Subcutaneous abdominal adipose tissue (tissue), 5 donors: Measurements from ENCODE around the gene GRSF1.

Experiments used
- H3K27ac ChIP-seq: one replicate; pipeline ENCODE4 v1.7.0; 2013; ENCODE audit warnings: low read depth, mild to moderate bottlenecking, inconsistent platforms, low read length, moderate library complexity
- H3K27me3 ChIP-seq, 5 donors: one replicate each; pipeline ENCODE4 v1.7.0; 2013; ENCODE audit warnings: low read length in 5 of 5, inconsistent platforms in 1 of 5; ENCODE audit not compliant: control insufficient read depth in 5 of 5, insufficient read depth in 4 of 5
- H3K36me3 ChIP-seq, 5 donors: one replicate each; pipeline ENCODE4 v1.7.0; 2013; ENCODE audit warnings: low read length in 5 of 5; ENCODE audit not compliant: control insufficient read depth in 5 of 5, insufficient read depth in 5 of 5
- H3K4me1 ChIP-seq, 5 donors: one replicate each; pipeline ENCODE4 v1.7.0; 2013; ENCODE audit warnings: low read length in 5 of 5, mild to moderate bottlenecking in 3 of 5, moderate library complexity in 1 of 5; ENCODE audit not compliant: control insufficient read depth in 5 of 5, insufficient read depth in 5 of 5
- H3K4me3 ChIP-seq, 5 donors: one replicate each; pipeline ENCODE4 v1.7.0; 2013; ENCODE audit warnings: low read length in 5 of 5, low read depth in 1 of 5
- H3K9ac ChIP-seq, 5 donors: one replicate each; pipeline ENCODE4 v1.7.0; 2013; ENCODE audit warnings: low read length in 5 of 5, mild to moderate bottlenecking in 4 of 5, moderate library complexity in 3 of 5
- H3K9me3 ChIP-seq, 5 donors: one replicate each; pipeline ENCODE4 v1.7.0; 2013; ENCODE audit warnings: low read length in 5 of 5; ENCODE audit not compliant: control insufficient read depth in 5 of 5
- donor health status: healthy.
- donor health status: healthy.
- donor health status: healthy.
- donor health status: healthy.
- donor health status: healthy.

Gene GRSF1

GRCh38 chr4:70815370-70815769, 24.3 kb downstream of the GRSF1 start:
- Histone ChIP-seq H3K27me3 (no peaks in the 10 kb centered on the region), H3K4me3 (no peak overlapping the region), H3K9ac (no peak overlapping the region), H3K36me3 (peaks cover 19 to 23% (median 22%) of the 10 kb centered on the region in 5 donors), H3K9me3 (no peaks in the 10 kb centered on the region), H3K4me1 (no peaks in the 10 kb centered on the region), H3K27ac (no peak overlapping the region)

- peaks cover 15 to 25% (median 20%) of the 10 kb centered on the region in 5 donors for H3K36me3 ChIP-seq
- H3K9me3 ChIP-seq, result no peaks in the 10 kb centered on the region
- no peak overlapping the region for H3K9ac ChIP-seq
- no peaks in the 10 kb centered on the region for H3K4me1 ChIP-seq
- H3K27ac ChIP-seq, result no peak overlapping the region
- H3K27me3 ChIP-seq, result no peaks in the 10 kb centered on the region
- no peak overlapping the region for H3K4me3 ChIP-seq
Measured at GRCh38 chr4:70808151-70808550, 31.5 kb downstream of the GRSF1 start.

GRCh38 chr4:70802928-70803580, 36.6 kb downstream of the GRSF1 start:
- no peak overlapping the region for H3K4me3 ChIP-seq
- H3K4me1 ChIP-seq, result no peaks in the 10 kb centered on the region
- no peaks in the 10 kb centered on the region for H3K27me3 ChIP-seq
- H3K27ac ChIP-seq, result no peak overlapping the region
- no peak overlapping the region for H3K9ac ChIP-seq
- no peaks in the 10 kb centered on the region for H3K9me3 ChIP-seq
- H3K36me3 ChIP-seq, result peaks cover 23 to 40% (median 29%) of the 10 kb centered on the region in 5 donors

- Histone ChIP-seq H3K27ac (no peak overlapping the region), H3K36me3 (peaks cover 22 to 39% (median 27%) of the 10 kb centered on the region in 5 donors), H3K4me1 (no peaks in the 10 kb centered on the region), H3K9ac (no peak overlapping the region), H3K27me3 (no peaks in the 10 kb centered on the region), H3K4me3 (no peak overlapping the region), H3K9me3 (no peaks in the 10 kb centered on the region)
Measured at GRCh38 chr4:70801265-70801809, 38.4 kb downstream of the GRSF1 start.

- Histone ChIP-seq H3K9ac (no peak overlapping the region), H3K9me3 (no peaks in the 10 kb centered on the region), H3K36me3 (peaks cover 37 to 74% (median 49%) of the 10 kb centered on the region in 5 donors), H3K27ac (no peak overlapping the region), H3K4me3 (no peak overlapping the region), H3K4me1 (no peaks in the 10 kb centered on the region), H3K27me3 (no peaks in the 10 kb centered on the region)
Measured at GRCh38 chr4:70793626-70794025, 46.1 kb downstream of the GRSF1 start.

- Histone ChIP-seq H3K9me3 (no peaks in the 10 kb centered on the region), H3K36me3 (peaks cover 40 to 67% (median 51%) of the 10 kb centered on the region in 5 donors), H3K27me3 (no peaks in the 10 kb centered on the region), H3K9ac (no peak overlapping the region), H3K4me3 (no peak overlapping the region), H3K27ac (no peak overlapping the region), H3K4me1 (no peaks in the 10 kb centered on the region)
Measured at GRCh38 chr4:70788733-70789132, 51.0 kb downstream of the GRSF1 start.

- peaks cover 42 to 64% (median 54%) of the 10 kb centered on the region in 5 donors for H3K36me3 ChIP-seq
- H3K9ac ChIP-seq, result no peak overlapping the region
- H3K4me1 ChIP-seq, result no peaks in the 10 kb centered on the region
- no peaks in the 10 kb centered on the region for H3K27me3 ChIP-seq
- H3K4me3 ChIP-seq, result no peak overlapping the region
- no peaks in the 10 kb centered on the region for H3K9me3 ChIP-seq
- no peak overlapping the region for H3K27ac ChIP-seq
Measured at GRCh38 chr4:70787496-70787895, 52.2 kb downstream of the GRSF1 start.

- Histone ChIP-seq H3K9ac (no peak overlapping the region), H3K4me1 (peaks cover 0 to 5% (median 0%) of the 10 kb centered on the region in 5 donors), H3K36me3 (peaks cover 29 to 56% (median 46%) of the 10 kb centered on the region in 5 donors), H3K9me3 (no peaks in the 10 kb centered on the region), H3K27me3 (no peaks in the 10 kb centered on the region), H3K4me3 (no peak overlapping the region), H3K27ac (no peak overlapping the region)
Measured at GRCh38 chr4:70783096-70783495, 56.6 kb downstream of the GRSF1 start.

- Histone ChIP-seq H3K4me3 (no peak overlapping the region), H3K27me3 (no peaks in the 10 kb centered on the region), H3K9ac (no peak overlapping the region), H3K36me3 (peaks cover 22 to 46% (median 31%) of the 10 kb centered on the region in 5 donors), H3K4me1 (peaks cover 0 to 5% (median 0%) of the 10 kb centered on the region in 5 donors), H3K9me3 (no peaks in the 10 kb centered on the region), H3K27ac (no peak overlapping the region)
Measured at GRCh38 chr4:70778888-70779422, 60.7 kb downstream of the GRSF1 start.

GRCh38 chr4:70772929-70773555, 66.6 kb downstream of the GRSF1 start:
- peaks cover 0 to 3% (median 0%) of the 10 kb centered on the region in 5 donors for H3K4me1 ChIP-seq
- no peak overlapping the region for H3K27ac ChIP-seq
- H3K27me3 ChIP-seq, result no peaks in the 10 kb centered on the region

More at GRCh38 chr4:70772929-70773555, 66.6 kb downstream of the GRSF1 start:
- Histone ChIP-seq H3K9me3 (no peaks in the 10 kb centered on the region), H3K9ac (peak overlapping the region in 1 of 5 donors; percentile 5), H3K36me3 (peaks cover 28 to 48% (median 28%) of the 10 kb centered on the region in 5 donors), H3K4me3 (no peak overlapping the region)
